Rectal smooth muscle tissue (tissue), 1 donor: ENCODE results near the gene ANKRD2.
"Not testable (repeated sequence)": the region's sequence is repeated elsewhere in the genome, so short reads cannot be mapped to it uniquely, and the experiment has no call there.

ENCODE experiments used
- H3K27ac ChIP-seq: one replicate; pipeline ENCODE4 v1.7.0; 2013; ENCODE audit warnings: low read depth, low read length, inconsistent platforms
- H3K27me3 ChIP-seq: one replicate; pipeline ENCODE4 v1.7.0; 2013; ENCODE audit warnings: low read length; ENCODE audit not compliant: control insufficient read depth, insufficient read depth
- H3K36me3 ChIP-seq: one replicate; pipeline ENCODE4 v1.7.0; 2013; ENCODE audit warnings: low read length; ENCODE audit not compliant: control insufficient read depth, insufficient read depth
- H3K4me1 ChIP-seq: one replicate; pipeline ENCODE4 v1.7.0; 2013; ENCODE audit warnings: low read length; ENCODE audit not compliant: control insufficient read depth, insufficient read depth
- H3K4me3 ChIP-seq: one replicate; pipeline ENCODE4 v1.7.0; 2013; ENCODE audit warnings: low read length
- H3K9ac ChIP-seq: one replicate; pipeline ENCODE4 v1.7.0; 2013; ENCODE audit warnings: low read length

Gene ANKRD2

GRCh38 chr10:97570146-97570788 is 2.3 kb upstream of the ANKRD2 start:
- no peak overlapping the region for H3K4me3 ChIP-seq
- H3K36me3 ChIP-seq, result peaks cover 3% of the 10 kb centered on the region
- no peak overlapping the region for H3K27ac ChIP-seq
- no peaks in the 10 kb centered on the region for H3K4me1 ChIP-seq
- no peaks in the 10 kb centered on the region for H3K27me3 ChIP-seq
- no peak overlapping the region for H3K9ac ChIP-seq

GRCh38 chr10:97570789-97571471 is 1.6 kb upstream of the ANKRD2 start:
- no peak overlapping the region for H3K9ac ChIP-seq
- no peak overlapping the region for H3K27ac ChIP-seq
- no peaks in the 10 kb centered on the region for H3K27me3 ChIP-seq
- no peak overlapping the region for H3K4me3 ChIP-seq
- H3K4me1 ChIP-seq, result no peaks in the 10 kb centered on the region
- H3K36me3 ChIP-seq, result peaks cover 3% of the 10 kb centered on the region

GRCh38 chr10:97571622-97572021 is 957 bp upstream of the ANKRD2 start:
- H3K27me3 ChIP-seq, result no peaks in the 10 kb centered on the region
- no peaks in the 10 kb centered on the region for H3K4me1 ChIP-seq
- peaks cover 3% of the 10 kb centered on the region for H3K36me3 ChIP-seq
- no peak overlapping the region for H3K4me3 ChIP-seq
- no peak overlapping the region for H3K9ac ChIP-seq
- no peak overlapping the region for H3K27ac ChIP-seq

GRCh38 chr10:97573021-97573420 is 442 bp downstream of the ANKRD2 start:
- Histone ChIP-seq H3K27me3 (no peaks in the 10 kb centered on the region), H3K4me3 (no peak overlapping the region), H3K27ac (no peak overlapping the region), H3K9ac (no peak overlapping the region), H3K36me3 (peaks cover 3% of the 10 kb centered on the region), H3K4me1 (no peaks in the 10 kb centered on the region)

GRCh38 chr10:97573672-97574071 is 1.1 kb downstream of the ANKRD2 start:
- H3K9ac ChIP-seq, result no peak overlapping the region
- no peak overlapping the region for H3K4me3 ChIP-seq
- H3K36me3 ChIP-seq, result peaks cover 3% of the 10 kb centered on the region
- H3K27ac ChIP-seq, result no peak overlapping the region
- H3K4me1 ChIP-seq, result no peaks in the 10 kb centered on the region
- H3K27me3 ChIP-seq, result no peaks in the 10 kb centered on the region

- H3K27me3 ChIP-seq, result no peaks in the 10 kb centered on the region
- H3K36me3 ChIP-seq, result peaks cover 3% of the 10 kb centered on the region
- no peak overlapping the region for H3K27ac ChIP-seq
- no peak overlapping the region for H3K4me3 ChIP-seq
- no peaks in the 10 kb centered on the region for H3K4me1 ChIP-seq
- H3K9ac ChIP-seq, result no peak overlapping the region
Observed at GRCh38 chr10:97574374-97575126, 2.0 kb downstream of the ANKRD2 start.

- no peak overlapping the region for H3K9ac ChIP-seq
- H3K4me3 ChIP-seq, result no peak overlapping the region
- no peak overlapping the region for H3K27ac ChIP-seq
- H3K27me3 ChIP-seq, result no peaks in the 10 kb centered on the region
- H3K36me3 ChIP-seq, result peaks cover 3% of the 10 kb centered on the region
- no peaks in the 10 kb centered on the region for H3K4me1 ChIP-seq
Observed at GRCh38 chr10:97575127-97575668, 2.6 kb downstream of the ANKRD2 start.

GRCh38 chr10:97576487-97576886 is 3.9 kb downstream of the ANKRD2 start:
- not testable (repeated sequence) for H3K4me3 ChIP-seq, H3K27me3 ChIP-seq, H3K4me1 ChIP-seq, H3K9ac ChIP-seq, H3K36me3 ChIP-seq, H3K27ac ChIP-seq

- Histone ChIP-seq H3K27me3 (no peaks in the 10 kb centered on the region), H3K4me3 (no peak overlapping the region), H3K9ac (no peak overlapping the region), H3K27ac (no peak overlapping the region), H3K36me3 (no peaks in the 10 kb centered on the region), H3K4me1 (no peaks in the 10 kb centered on the region)
Observed at GRCh38 chr10:97577701-97578100, 5.1 kb downstream of the ANKRD2 start.

- Histone ChIP-seq H3K9ac (no peak overlapping the region), H3K36me3 (no peaks in the 10 kb centered on the region), H3K27ac (no peak overlapping the region), H3K4me1 (no peaks in the 10 kb centered on the region), H3K27me3 (no peaks in the 10 kb centered on the region), H3K4me3 (no peak overlapping the region)
Observed at GRCh38 chr10:97578171-97578844, 5.7 kb downstream of the ANKRD2 start.

GRCh38 chr10:97580421-97581367 is 8.1 kb downstream of the ANKRD2 start:
- H3K27me3 ChIP-seq, result no peaks in the 10 kb centered on the region
- H3K36me3 ChIP-seq, result no peaks in the 10 kb centered on the region
- no peaks in the 10 kb centered on the region for H3K4me1 ChIP-seq
- H3K27ac ChIP-seq, result no peak overlapping the region
- no peak overlapping the region for H3K4me3 ChIP-seq
- no peak overlapping the region for H3K9ac ChIP-seq
